Neural progenitor cell (in vitro differentiated cells): Measurements from ENCODE around the gene ZFAND6. TPM values are rescaled to one million over a fixed set of nuclear protein-coding genes. Genes with fewer than 3 reads are reported as not detected.
A peak's percentile ranks its signal among the peaks of the same experiment; 100 is the strongest.

Experiments used
- DNase-seq: peaks from one replicate; pipeline ENCODE4 v3.0.0-alpha.2; 2016; ENCODE audit warnings: low spot score
- H2AFZ ChIP-seq: fragments of 200-600 bp; sonication (generic); replicated peaks from 2 replicates; pipeline ENCODE4 v1.6.1; 2016; ENCODE audit warnings: antibody characterized with exemption
- H3F3A ChIP-seq: fragments of 200-600 bp; sonication (generic); 2 replicates; pipeline ENCODE4 v1.6.1; 2016; ENCODE audit warnings: antibody characterized with exemption, low read depth
- H3K27ac ChIP-seq: fragments of 200-600 bp; sonication (generic); 2 replicates; pipeline ENCODE4 v1.5.1; 2016; ENCODE audit warnings: mild to moderate bottlenecking
- H3K27me3 ChIP-seq: fragments of 200-600 bp; sonication (generic); 2 replicates; pipeline ENCODE4 v1.6.1; 2016; ENCODE audit warnings: mild to moderate bottlenecking, moderate library complexity
- H3K36me3 ChIP-seq: fragments of 200-600 bp; sonication (generic); 2 replicates; pipeline ENCODE4 v1.5.1; 2016
- H3K4me1 ChIP-seq: fragments of 200-600 bp; sonication (generic); 2 replicates; pipeline ENCODE4 v1.6.1; 2016; ENCODE audit warnings: mixed run types
- H3K4me2 ChIP-seq: fragments of 200-600 bp; sonication (generic); 2 replicates; pipeline ENCODE4 v1.6.1; 2016
- H3K4me3 ChIP-seq: fragments of 200-600 bp; sonication (generic); 2 replicates; pipeline ENCODE4 v1.5.1; 2016
- H3K79me2 ChIP-seq: fragments of 200-600 bp; sonication (generic); 2 replicates; pipeline ENCODE4 v1.6.1; 2016; ENCODE audit warnings: low read depth
- H3K9ac ChIP-seq: fragments of 200-600 bp; sonication (generic); 2 replicates; pipeline ENCODE4 v1.6.1; 2016
- H3K9me3 ChIP-seq: fragments of 200-600 bp; sonication (generic); 2 replicates; pipeline ENCODE4 v1.5.1; 2016; ENCODE audit warnings: low read depth
- H4K20me1 ChIP-seq: fragments of 200-600 bp; sonication (generic); 2 replicates; pipeline ENCODE4 v1.6.1; 2016; ENCODE audit warnings: low read depth
- H3K27ac Mint-ChIP-seq: 3 replicates; pipeline ENCODE4 v1.8.0; 2021; ENCODE audit warnings: mixed read lengths
- H3K27me3 Mint-ChIP-seq: 2 replicates; pipeline ENCODE4 v1.8.0; 2022; ENCODE audit warnings: low read depth, mild to moderate bottlenecking, inconsistent platforms, moderate library complexity, mixed read lengths; ENCODE audit not compliant: insufficient read depth
- H3K36me3 Mint-ChIP-seq: 3 replicates; pipeline ENCODE4 v1.8.0; 2021; ENCODE audit warnings: mixed read lengths
- H3K4me1 Mint-ChIP-seq: 3 replicates; pipeline ENCODE4 v1.8.0; 2021; ENCODE audit warnings: mixed read lengths
- H3K4me3 Mint-ChIP-seq: 3 replicates; pipeline ENCODE4 v1.8.0; 2021; ENCODE audit warnings: mild to moderate bottlenecking, moderate library complexity, mixed read lengths
- H3K9me3 Mint-ChIP-seq: 3 replicates; pipeline ENCODE4 v1.8.0; 2020; ENCODE audit warnings: mixed read lengths
- EZH2 ChIP-seq: fragments of 200-600 bp; sonication (generic); IDR thresholded peaks from 2 replicates; pipeline ENCODE4 v1.6.1; 2017; ENCODE audit warnings: antibody characterized with exemption, mild to moderate bottlenecking, moderate library complexity
- EZH2phosphoT487 ChIP-seq: fragments of 200-600 bp; sonication (generic); IDR thresholded peaks from 2 replicates; pipeline ENCODE4 v1.6.1; 2017; ENCODE audit warnings: antibody characterized with exemption
- total RNA-seq: library from RNA; depleted of rRNA; stranded (reverse); fragments of >200 nt; gene quantifications from 2 replicates; pipeline ENCODE4 v1.2.3, GENCODE V29; 2015; ENCODE audit warnings: low replicate concordance
- TF ChIP-seq, protein P1 (sequence below): fragments of 200-600 bp; sonication (generic); IDR thresholded peaks from 2 replicates; pipeline ENCODE4 v1.5.1; 2017; ENCODE audit warnings: antibody characterized with exemption, mild to moderate bottlenecking

ZFAND6 gene
- total RNA-seq, 1 donor from 2014 or later = 329 TPM

DNA sequence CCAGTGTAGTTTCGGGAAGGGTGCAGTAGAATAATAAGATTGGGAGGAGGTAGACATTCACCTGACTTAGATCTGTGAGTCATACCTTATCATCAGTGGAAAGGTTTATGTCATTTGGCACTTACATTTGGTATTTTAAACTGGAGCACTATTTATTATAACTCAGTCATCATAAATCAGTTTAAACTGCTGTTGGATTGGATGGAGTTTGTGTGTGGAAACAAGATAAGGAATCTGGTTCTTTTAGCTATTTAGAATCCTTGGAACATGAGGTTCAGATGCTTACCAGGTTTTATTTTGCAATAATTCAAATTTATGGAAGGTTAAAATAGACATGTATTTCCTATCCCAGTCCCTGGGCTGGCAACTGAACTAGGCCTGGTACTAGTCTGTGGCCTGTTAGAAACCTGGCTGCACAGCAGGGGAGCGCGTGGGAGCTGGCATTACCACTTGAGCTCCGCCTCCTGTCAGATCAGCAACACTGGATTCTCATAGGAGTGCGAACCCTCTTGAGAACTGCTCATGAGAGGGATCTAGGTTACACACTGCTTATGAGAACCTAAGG is 34.5 kb downstream of the ZFAND6 start:
- Mint-ChIP-seq H3K9me3 (peaks cover 4% of the 10 kb centered on the region), H3K27me3 (no peaks in the 10 kb centered on the region), H3K36me3 (peaks cover 7% of the 10 kb centered on the region), H3K4me1 (peaks cover 5% of the 10 kb centered on the region), H3K27ac (no peak overlapping the region), H3K4me3 (no peak overlapping the region)
- DNase-seq = peak; percentile 16
- H3K4me1 ChIP-seq = no peaks in the 10 kb centered on the region
- no peaks in the 10 kb centered on the region for H3K9me3 ChIP-seq
- no peaks in the 10 kb centered on the region for H3F3A ChIP-seq
- peaks cover 99% of the 10 kb centered on the region for H3K79me2 ChIP-seq
- H3K4me2 ChIP-seq = no peak overlapping the region
- H4K20me1 ChIP-seq = peaks cover 77% of the 10 kb centered on the region
- H3K9ac ChIP-seq = no peak overlapping the region
- H3K27me3 ChIP-seq = no peaks in the 10 kb centered on the region
- no peak overlapping the region for H3K4me3 ChIP-seq
- TF ChIP-seq EZH2phosphoT487 = no peak
- no peak for TF ChIP-seq EZH2
- TF ChIP-seq, protein P1, sequence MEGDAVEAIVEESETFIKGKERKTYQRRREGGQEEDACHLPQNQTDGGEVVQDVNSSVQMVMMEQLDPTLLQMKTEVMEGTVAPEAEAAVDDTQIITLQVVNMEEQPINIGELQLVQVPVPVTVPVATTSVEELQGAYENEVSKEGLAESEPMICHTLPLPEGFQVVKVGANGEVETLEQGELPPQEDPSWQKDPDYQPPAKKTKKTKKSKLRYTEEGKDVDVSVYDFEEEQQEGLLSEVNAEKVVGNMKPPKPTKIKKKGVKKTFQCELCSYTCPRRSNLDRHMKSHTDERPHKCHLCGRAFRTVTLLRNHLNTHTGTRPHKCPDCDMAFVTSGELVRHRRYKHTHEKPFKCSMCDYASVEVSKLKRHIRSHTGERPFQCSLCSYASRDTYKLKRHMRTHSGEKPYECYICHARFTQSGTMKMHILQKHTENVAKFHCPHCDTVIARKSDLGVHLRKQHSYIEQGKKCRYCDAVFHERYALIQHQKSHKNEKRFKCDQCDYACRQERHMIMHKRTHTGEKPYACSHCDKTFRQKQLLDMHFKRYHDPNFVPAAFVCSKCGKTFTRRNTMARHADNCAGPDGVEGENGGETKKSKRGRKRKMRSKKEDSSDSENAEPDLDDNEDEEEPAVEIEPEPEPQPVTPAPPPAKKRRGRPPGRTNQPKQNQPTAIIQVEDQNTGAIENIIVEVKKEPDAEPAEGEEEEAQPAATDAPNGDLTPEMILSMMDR = no peak
- H3K36me3 ChIP-seq = no peaks in the 10 kb centered on the region
- no peak overlapping the region for H2AFZ ChIP-seq
- H3K27ac ChIP-seq = no peak overlapping the region

DNA sequence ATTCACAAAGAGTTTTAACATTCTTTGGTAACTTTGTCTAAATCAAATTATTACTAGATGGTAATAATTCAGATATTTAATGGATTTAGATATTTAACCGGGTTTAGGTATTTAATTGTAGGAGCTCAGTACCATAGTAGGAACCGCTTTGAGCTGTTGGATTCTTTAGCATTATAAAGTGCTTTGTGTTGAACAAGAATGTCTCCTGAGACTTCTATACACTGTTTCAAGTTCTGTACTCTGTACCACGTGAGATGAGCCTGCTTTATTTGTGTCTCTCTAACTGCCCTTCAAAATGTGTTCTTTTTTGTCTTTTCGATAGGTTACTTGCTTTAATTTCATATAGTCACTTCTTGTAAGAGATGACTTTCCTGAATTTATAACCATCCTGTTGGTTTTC is 36.0 kb downstream of the ZFAND6 start:
- Histone ChIP-seq H3K27me3 (no peaks in the 10 kb centered on the region), H3K4me1 (no peaks in the 10 kb centered on the region), H3K4me2 (no peak overlapping the region), H3F3A (no peaks in the 10 kb centered on the region), H3K9ac (no peak overlapping the region), H3K36me3 (no peaks in the 10 kb centered on the region), H3K4me3 (no peak overlapping the region), H4K20me1 (peaks cover 81% of the 10 kb centered on the region), H2AFZ (no peak overlapping the region), H3K27ac (no peak overlapping the region), H3K9me3 (no peaks in the 10 kb centered on the region), H3K79me2 (peaks cover 96% of the 10 kb centered on the region)
- DNase-seq = no peak
- Mint-ChIP-seq H3K27me3 (no peaks in the 10 kb centered on the region), H3K9me3 (no peaks in the 10 kb centered on the region), H3K27ac (no peak overlapping the region), H3K36me3 (no peaks in the 10 kb centered on the region), H3K4me3 (no peak overlapping the region), H3K4me1 (peaks cover 7% of the 10 kb centered on the region)
- TF ChIP-seq EZH2phosphoT487 (no peak), EZH2 (no peak)
- TF ChIP-seq, protein P1 = no peak

DNA sequence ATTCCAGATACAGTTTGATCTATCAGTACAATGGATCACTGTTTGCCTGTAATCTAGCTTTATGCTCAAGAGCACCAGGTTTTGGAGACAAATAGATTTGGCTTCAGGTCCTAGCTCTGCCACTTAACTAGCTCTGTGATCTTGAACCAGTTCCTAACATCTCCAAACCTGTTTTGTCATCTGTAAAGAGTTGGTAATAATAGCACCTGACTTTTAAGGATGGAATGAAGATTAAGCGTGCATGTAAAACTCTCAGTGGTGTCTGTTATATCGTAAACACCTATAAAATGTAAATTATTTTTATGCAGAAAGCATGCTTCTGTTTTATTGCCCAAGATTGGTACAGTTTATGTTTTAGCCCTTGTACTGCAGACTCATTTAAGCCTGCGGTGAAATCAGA is 36.5 kb downstream of the ZFAND6 start:
- H2AFZ ChIP-seq = no peak overlapping the region
- H3F3A ChIP-seq = no peaks in the 10 kb centered on the region
- no peak overlapping the region for H3K4me3 Mint-ChIP-seq
- peaks cover 76% of the 10 kb centered on the region for H4K20me1 ChIP-seq
- H3K4me1 ChIP-seq = no peaks in the 10 kb centered on the region
- H3K27me3 Mint-ChIP-seq = no peaks in the 10 kb centered on the region
- no peak overlapping the region for H3K4me2 ChIP-seq
- no peaks in the 10 kb centered on the region for H3K9me3 ChIP-seq
- DNase-seq = no peak
- H3K4me3 ChIP-seq = no peak overlapping the region
- H3K36me3 ChIP-seq = no peaks in the 10 kb centered on the region
- H3K27ac ChIP-seq = no peak overlapping the region
- H3K27ac Mint-ChIP-seq = no peak overlapping the region
- peaks cover 7% of the 10 kb centered on the region for H3K4me1 Mint-ChIP-seq
- no peaks in the 10 kb centered on the region for H3K27me3 ChIP-seq
- H3K9ac ChIP-seq = no peak overlapping the region
- TF ChIP-seq EZH2 (no peak), EZH2phosphoT487 (no peak)
- TF ChIP-seq, protein P1 = no peak
- no peaks in the 10 kb centered on the region for H3K9me3 Mint-ChIP-seq
- peaks cover 96% of the 10 kb centered on the region for H3K79me2 ChIP-seq
- no peaks in the 10 kb centered on the region for H3K36me3 Mint-ChIP-seq
